RPMI8226 (cell line): Measurements from ENCODE around the gene ZNF649.
"Not testable (repeated sequence)": the region's sequence is repeated elsewhere in the genome, so short reads cannot be mapped to it uniquely, and the experiment has no call there.

Source experiments
- DNase-seq: peaks from one replicate; pipeline ENCODE4 v3.0.0-alpha.2; 2015

ZNF649 gene

GRCh38 chr19:51904331-51905165, at the start of gene ZNF649:
ZNF649 (minus strand) TSS chr19:51905017; CDS start chr19:51900107, 4,910 bp downstream.
- DNase-seq = peak; percentile 87

- no peak for DNase-seq
These were observed 44.2 kb upstream of the ZNF649 start for GRCh38 chr19:51948975-51949374.

GRCh38 chr19:51946602-51947001, 41.8 kb upstream of the ZNF649 start:
- no peak for DNase-seq

- DNase-seq = no peak
These were observed 40.2 kb upstream of the ZNF649 start for GRCh38 chr19:51944798-51945552.

- no peak for DNase-seq
These were observed 34.1 kb upstream of the ZNF649 start for GRCh38 chr19:51938936-51939335.

GRCh38 chr19:51931921-51932320, 27.1 kb upstream of the ZNF649 start:
- no peak for DNase-seq

GRCh38 chr19:51927859-51928258, 23.0 kb upstream of the ZNF649 start:
- DNase-seq = no peak

GRCh38 chr19:51926784-51927741, 22.2 kb upstream of the ZNF649 start, which contains the start of gene ZNF613:
ZNF613 (plus strand) TSS chr19:51927472; CDS start chr19:51936221, 8,749 bp downstream.
- peak; percentile 85 for DNase-seq

GRCh38 chr19:51926426-51926783, 21.6 kb upstream of the ZNF649 start:
- no peak for DNase-seq

- no peak for DNase-seq
These were observed 17.1 kb upstream of the ZNF649 start for GRCh38 chr19:51921949-51922348.

- DNase-seq = no peak
These were observed 14.8 kb upstream of the ZNF649 start for GRCh38 chr19:51919606-51920005.

GRCh38 chr19:51916167-51916566, 11.3 kb upstream of the ZNF649 start:
- peak; percentile 17 for DNase-seq

- no peak for DNase-seq
These were observed 10.6 kb upstream of the ZNF649 start for GRCh38 chr19:51915324-51915867.

GRCh38 chr19:51907981-51908380, 3.2 kb upstream of the ZNF649 start:
- DNase-seq = not testable (repeated sequence)

- DNase-seq = not testable (repeated sequence)
These were observed 1.3 kb upstream of the ZNF649 start for GRCh38 chr19:51906108-51906507.

GRCh38 chr19:51905639-51906038, 822 bp upstream of the ZNF649 start:
- not testable (repeated sequence) for DNase-seq

GRCh38 chr19:51905206-51905605, 389 bp upstream of the ZNF649 start:
- DNase-seq = no peak

- DNase-seq = no peak
These were observed 1.6 kb downstream of the ZNF649 start for GRCh38 chr19:51903192-51903591.

- no peak for DNase-seq
These were observed 3.0 kb downstream of the ZNF649 start for GRCh38 chr19:51901860-51902259.

- no peak for DNase-seq
These were observed 13.5 kb downstream of the ZNF649 start for GRCh38 chr19:51891193-51891747.

- no peak for DNase-seq
These were observed 14.9 kb downstream of the ZNF649 start for GRCh38 chr19:51889934-51890333.
